IMR-90 (cell line): ENCODE data around the gene NTRK2. TPM values are rescaled to one million over a fixed set of nuclear protein-coding genes. Genes with fewer than 3 reads are reported as not detected.

Experiments
- ATAC-seq: fragments of 200-7000 bp; cut with Tn5 transposase; 2 replicates; pipeline ENCODE4 v1.9.1; 2020; ENCODE audit warnings: low read depth, mild to moderate bottlenecking, moderate library complexity
- BruUV-seq: library from RNA; stranded (reverse); fragments of 400-500 nt; replicated peaks from 2 replicates; lab custom pipeline; 2021; lab: Mats Ljungman, UMichigan
- CTCF ChIA-PET: fragments of 300-600 bp; formaldehyde crosslinking; extraction: SDS; loops from one replicate; lab custom pipeline; 2021; ENCODE audit warnings: antibody characterized with exemption; lab: Yijun Ruan, JAX
- POLR2A ChIA-PET: fragments of 300-600 bp; sonication (Branson Sonifier 250); formaldehyde crosslinking; loops from one replicate; lab custom pipeline; 2022; ENCODE audit warnings: antibody characterized with exemption; ENCODE audit not compliant: unreplicated experiment; lab: Charles Lee
- DNase-seq: peaks from one replicate; pipeline ENCODE4 v3.0.0; 2013
- H2AFZ ChIP-seq: replicated peaks from 2 replicates; pipeline ENCODE3; 2013; ENCODE audit warnings: low read length, mild to moderate bottlenecking; ENCODE audit not compliant: poor library complexity
- H2AK5ac ChIP-seq: 2 replicates; pipeline ENCODE4 v1.6.1; 2013; ENCODE audit warnings: low read depth, low read length, inconsistent platforms
- H2AK9ac ChIP-seq: replicated peaks from 2 replicates; pipeline ENCODE3; 2013; ENCODE audit warnings: mild to moderate bottlenecking, low read depth, low read length, moderate library complexity; ENCODE audit not compliant: poor library complexity
- H2BK120ac ChIP-seq: 2 replicates; pipeline ENCODE4 v1.6.1; 2013; ENCODE audit warnings: low read depth, low read length, inconsistent platforms
- H2BK15ac ChIP-seq: 3 replicates; pipeline ENCODE4 v1.6.1; 2013; ENCODE audit warnings: low read depth, low read length, inconsistent platforms
- H2BK20ac ChIP-seq: 2 replicates; pipeline ENCODE4 v1.6.1; 2013; ENCODE audit warnings: low read depth, mild to moderate bottlenecking, inconsistent platforms, low read length, moderate library complexity
- H2BK5ac ChIP-seq: 2 replicates; pipeline ENCODE4 v1.6.1; 2013; ENCODE audit warnings: mild to moderate bottlenecking, low read depth, low read length, inconsistent platforms; ENCODE audit not compliant: poor library complexity, severe bottlenecking
- H3K14ac ChIP-seq: replicated peaks from 2 replicates; pipeline ENCODE4 v1.6.1; 2013; ENCODE audit warnings: low read depth, low read length, inconsistent platforms
- H3K18ac ChIP-seq: 2 replicates; pipeline ENCODE4 v1.6.1; 2013; ENCODE audit warnings: low read depth, low read length, control low read depth
- H3K23ac ChIP-seq: 2 replicates; pipeline ENCODE4 v1.6.1; 2013; ENCODE audit warnings: low read depth, low read length, inconsistent platforms
- H3K27ac ChIP-seq: 2 replicates; pipeline ENCODE4 v1.5.1; 2013; ENCODE audit warnings: mild to moderate bottlenecking, control low read depth, low read length; ENCODE audit not compliant: insufficient read depth
- H3K27me3 ChIP-seq: 2 replicates; pipeline ENCODE4 v1.6.1; 2013; ENCODE audit warnings: low read length; ENCODE audit not compliant: control insufficient read depth, insufficient read depth
- H3K36me3 ChIP-seq: 2 replicates; pipeline ENCODE4 v1.6.1; 2013; ENCODE audit warnings: low read length, mixed read lengths; ENCODE audit not compliant: control insufficient read depth, insufficient read depth
- H3K4ac ChIP-seq: 2 replicates; pipeline ENCODE4 v1.6.1; 2013; ENCODE audit warnings: low read depth, low read length, inconsistent platforms
- H3K4me1 ChIP-seq: 2 replicates; pipeline ENCODE4 v1.6.1; 2013; ENCODE audit warnings: low read length, mixed read lengths; ENCODE audit not compliant: control insufficient read depth, insufficient read depth
- H3K4me2 ChIP-seq: 2 replicates; pipeline ENCODE4 v1.6.1; 2013; ENCODE audit warnings: low read depth, mild to moderate bottlenecking, control low read depth, low read length, moderate library complexity
- H3K4me3 ChIP-seq: 2 replicates; pipeline ENCODE4 v1.5.1; 2013; ENCODE audit warnings: low read depth, mild to moderate bottlenecking, control low read depth, low read length, moderate library complexity; ENCODE audit not compliant: insufficient read depth
- H3K56ac ChIP-seq: 2 replicates; pipeline ENCODE4 v1.6.1; 2013; ENCODE audit warnings: low read length, inconsistent platforms; ENCODE audit not compliant: insufficient read depth; ENCODE audit errors: extremely low read depth
- H3K79me1 ChIP-seq, 2 experiments: 2 replicates each; pipeline ENCODE4 v1.6.1; 2013; ENCODE audit warnings: low read length in 2 of 2, inconsistent platforms in 1 of 2, low read depth in 1 of 2
- H3K9ac ChIP-seq: 2 replicates; pipeline ENCODE4 v1.6.1; 2013; ENCODE audit warnings: low read depth, low read length, control low read depth
- H3K9me1 ChIP-seq: 2 replicates; pipeline ENCODE4 v1.6.1; 2013; ENCODE audit warnings: low read length, inconsistent platforms; ENCODE audit not compliant: insufficient read depth
- H3K9me3 ChIP-seq: 2 replicates; pipeline ENCODE4 v1.6.1; 2013; ENCODE audit warnings: low read length; ENCODE audit not compliant: control insufficient read depth, insufficient read depth
- H4K20me1 ChIP-seq: 2 replicates; pipeline ENCODE4 v1.6.1; 2013; ENCODE audit warnings: low read length, inconsistent platforms; ENCODE audit not compliant: insufficient read depth
- H4K5ac ChIP-seq: 2 replicates; pipeline ENCODE4 v1.6.1; 2013; ENCODE audit warnings: mild to moderate bottlenecking, low read depth, low read length, control low read depth
- H4K8ac ChIP-seq, 2 experiments: 2 replicates each; pipeline ENCODE4 v1.6.1; 2013; ENCODE audit warnings: low read depth in 2 of 2, low read length in 2 of 2, control low read depth in 1 of 2, inconsistent platforms in 1 of 2
- H4K91ac ChIP-seq: 2 replicates; pipeline ENCODE4 v1.6.1; 2013; ENCODE audit warnings: low read depth, low read length, inconsistent platforms; ENCODE audit not compliant: insufficient read depth
- BHLHE40 ChIP-seq: fragments of 150-350 bp; IDR thresholded peaks from 2 replicates; pipeline ENCODE4 v1.6.1; 2016; ENCODE audit warnings: mild to moderate bottlenecking, low read depth, low read length
- CEBPB ChIP-seq: IDR thresholded peaks from 2 replicates; pipeline ENCODE4 v1.6.1; 2012; ENCODE audit warnings: low read depth, low read length, improper control_type of control experiment
- CHD1 ChIP-seq: IDR thresholded peaks from 2 replicates; pipeline ENCODE4 v1.6.1; 2012; ENCODE audit warnings: low read depth, low read length, improper control_type of control experiment
- ELK1 ChIP-seq: fragments of 150-350 bp; IDR thresholded peaks from 2 replicates; pipeline ENCODE4 v1.6.1; 2016; ENCODE audit warnings: low read depth, mild to moderate bottlenecking, low read length, moderate library complexity, borderline replicate concordance
- FOS ChIP-seq: fragments of 150-350 bp; IDR thresholded peaks from 2 replicates; pipeline ENCODE4 v1.6.1; 2016; ENCODE audit warnings: low read depth, low read length
- MAFK ChIP-seq: IDR thresholded peaks from 2 replicates; pipeline ENCODE4 v1.6.1; 2012; ENCODE audit warnings: low read depth, low read length, improper control_type of control experiment
- MAZ ChIP-seq: IDR thresholded peaks from 2 replicates; pipeline ENCODE4 v1.6.1; 2012; ENCODE audit warnings: low read depth, mild to moderate bottlenecking, low read length, improper control_type of control experiment, moderate library complexity, borderline replicate concordance
- MXI1 ChIP-seq: IDR thresholded peaks from 2 replicates; pipeline ENCODE4 v1.6.1; 2012; ENCODE audit warnings: low read depth, mild to moderate bottlenecking, low read length, moderate library complexity, borderline replicate concordance
- NFE2L2 ChIP-seq: fragments of 150-350 bp; IDR thresholded peaks from 2 replicates; pipeline ENCODE4 v1.6.1; 2016; ENCODE audit warnings: low read depth, mild to moderate bottlenecking, low read length
- POLR2A ChIP-seq: IDR thresholded peaks from 2 replicates; pipeline ENCODE4 v1.6.1; 2012; ENCODE audit warnings: mild to moderate bottlenecking, low read depth, low read length
- RAD21 ChIP-seq: IDR thresholded peaks from 2 replicates; pipeline ENCODE4 v1.6.1; 2012; ENCODE audit warnings: low read length, improper control_type of control experiment
- RCOR1 ChIP-seq: IDR thresholded peaks from 2 replicates; pipeline ENCODE4 v1.6.1; 2012; ENCODE audit warnings: mild to moderate bottlenecking, low read length, improper control_type of control experiment; ENCODE audit not compliant: insufficient replicate concordance
- RFX5 ChIP-seq: IDR thresholded peaks from 2 replicates; pipeline ENCODE4 v1.8.0; 2012; ENCODE audit warnings: low read depth, mild to moderate bottlenecking, low read length, moderate library complexity
- SMC3 ChIP-seq: fragments of 150-350 bp; IDR thresholded peaks from 2 replicates; pipeline ENCODE4 v1.6.1; 2016; ENCODE audit warnings: low read depth, mild to moderate bottlenecking, antibody characterized with exemption, low read length, moderate library complexity
- WGBS, 2 experiments: methylation state at CpG; one replicate each; pipeline versions ENCODE4 v1.1.5 to v1.1.7; 2013; ENCODE audit warnings: missing lambda C conversion rate in 2 of 2; ENCODE audit not compliant: insufficient read length in 1 of 2; ENCODE audit errors: extremely low coverage in 2 of 2; 5-methylcytosine and 5-hydroxymethylcytosine counted together
- dilution Hi-C: fragments of 300-500 bp; cut with HindIII; formaldehyde crosslinking; loops from one replicate; pipeline ENCODE4 v1.14.3; 2018; ENCODE audit warnings: low sequenced_read_pairs; ENCODE audit not compliant: unreplicated experiment
- in situ Hi-C: fragments of 300-500 bp; cut with MboI; formaldehyde crosslinking; loops from 3 replicates; pipeline ENCODE4 v1.14.3; 2019; ENCODE audit warnings: low sequenced_read_pairs, inconsistent platforms, mixed read lengths
- intact Hi-C: fragments of 100-400 bp; cut with micrococcal nuclease; formaldehyde crosslinking; loops from 2 replicates; pipeline ENCODE4 v1.10.0; 2022
- polyA plus RNA-seq, 3 experiments: library from polyadenylated mRNA; depleted of rRNA; stranded (reverse); fragments of >200 nt; gene quantifications; 2 replicates each; pipeline ENCODE4 v1.2.3, GENCODE V29; 2012; ENCODE audit warnings: low replicate concordance in 1 of 3
- total RNA-seq: library from RNA; depleted of rRNA; stranded (reverse); fragments of >200 nt; gene quantifications from 2 replicates; pipeline ENCODE4 v1.2.3, GENCODE V29; 2012
- TF ChIP-seq, protein P1 (sequence below): fragments of 150-350 bp; IDR thresholded peaks from 2 replicates; pipeline ENCODE4 v1.6.1; 2017; ENCODE audit warnings: mild to moderate bottlenecking, antibody characterized with exemption, low read length, low read depth
- TF ChIP-seq, protein P2 (sequence below): conservative IDR thresholded peaks from 2 replicates; pipeline ENCODE4 v1.5.1; 2012; ENCODE audit warnings: mild to moderate bottlenecking, low read depth, low read length, improper control_type of control experiment

The NTRK2 gene
- total and polyA plus RNA-seq, 2 of the 4 experiments (the other 2 are of a cell fraction) = under 0.01 to 0.02 TPM

DNA sequence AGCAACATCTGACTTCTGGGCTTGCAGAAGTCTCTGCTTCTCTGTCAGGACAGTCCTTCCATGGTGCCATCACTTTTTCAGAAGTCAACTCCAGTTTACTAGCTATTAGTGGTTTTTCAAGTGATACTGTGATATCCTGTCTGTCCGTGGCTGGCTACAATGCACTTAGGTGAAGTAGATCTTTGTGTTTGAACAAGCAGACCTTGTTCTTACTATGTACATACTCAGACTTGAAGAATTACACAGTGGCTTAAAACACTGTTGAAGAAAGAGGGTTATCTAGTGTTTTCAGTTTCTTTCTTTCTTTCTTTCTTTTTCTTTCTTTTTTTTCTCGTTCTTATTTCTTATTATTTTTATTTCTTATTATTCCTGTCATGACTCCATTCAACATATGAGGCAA, 228.7 kb downstream of the NTRK2 start:
- H3K14ac ChIP-seq = no peak overlapping the region
- no peaks in the 10 kb centered on the region for H3K4me1 ChIP-seq
- TF ChIP-seq CHD1 = no peak
- no peak for TF ChIP-seq RAD21
- no peak for TF ChIP-seq POLR2A
- TF ChIP-seq, protein P1, sequence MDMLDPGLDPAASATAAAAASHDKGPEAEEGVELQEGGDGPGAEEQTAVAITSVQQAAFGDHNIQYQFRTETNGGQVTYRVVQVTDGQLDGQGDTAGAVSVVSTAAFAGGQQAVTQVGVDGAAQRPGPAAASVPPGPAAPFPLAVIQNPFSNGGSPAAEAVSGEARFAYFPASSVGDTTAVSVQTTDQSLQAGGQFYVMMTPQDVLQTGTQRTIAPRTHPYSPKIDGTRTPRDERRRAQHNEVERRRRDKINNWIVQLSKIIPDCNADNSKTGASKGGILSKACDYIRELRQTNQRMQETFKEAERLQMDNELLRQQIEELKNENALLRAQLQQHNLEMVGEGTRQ = no peak
- no peak for TF ChIP-seq MAZ
- TF ChIP-seq MAFK = no peak
- TF ChIP-seq FOS = no peak
- no peak for TF ChIP-seq CEBPB
- no peak for TF ChIP-seq RFX5
- TF ChIP-seq RCOR1 = no peak
- TF ChIP-seq BHLHE40 = no peak
- no peak for TF ChIP-seq MXI1
- no peak for TF ChIP-seq ELK1
- no peak for TF ChIP-seq SMC3
- TF ChIP-seq, protein P2, sequence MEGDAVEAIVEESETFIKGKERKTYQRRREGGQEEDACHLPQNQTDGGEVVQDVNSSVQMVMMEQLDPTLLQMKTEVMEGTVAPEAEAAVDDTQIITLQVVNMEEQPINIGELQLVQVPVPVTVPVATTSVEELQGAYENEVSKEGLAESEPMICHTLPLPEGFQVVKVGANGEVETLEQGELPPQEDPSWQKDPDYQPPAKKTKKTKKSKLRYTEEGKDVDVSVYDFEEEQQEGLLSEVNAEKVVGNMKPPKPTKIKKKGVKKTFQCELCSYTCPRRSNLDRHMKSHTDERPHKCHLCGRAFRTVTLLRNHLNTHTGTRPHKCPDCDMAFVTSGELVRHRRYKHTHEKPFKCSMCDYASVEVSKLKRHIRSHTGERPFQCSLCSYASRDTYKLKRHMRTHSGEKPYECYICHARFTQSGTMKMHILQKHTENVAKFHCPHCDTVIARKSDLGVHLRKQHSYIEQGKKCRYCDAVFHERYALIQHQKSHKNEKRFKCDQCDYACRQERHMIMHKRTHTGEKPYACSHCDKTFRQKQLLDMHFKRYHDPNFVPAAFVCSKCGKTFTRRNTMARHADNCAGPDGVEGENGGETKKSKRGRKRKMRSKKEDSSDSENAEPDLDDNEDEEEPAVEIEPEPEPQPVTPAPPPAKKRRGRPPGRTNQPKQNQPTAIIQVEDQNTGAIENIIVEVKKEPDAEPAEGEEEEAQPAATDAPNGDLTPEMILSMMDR = no peak
- no peak for TF ChIP-seq NFE2L2
- H3K4me3 ChIP-seq = no peak overlapping the region
- intact Hi-C loops = no loop called here
- H3K9me3 ChIP-seq = peaks cover 11% of the 10 kb centered on the region
- no peak overlapping the region for H2AFZ ChIP-seq
- no peak overlapping the region for H3K4me2 ChIP-seq
- H3K36me3 ChIP-seq = no peaks in the 10 kb centered on the region
- H3K9me1 ChIP-seq = no peaks in the 10 kb centered on the region
- no peak overlapping the region for H3K27ac ChIP-seq
- no peak overlapping the region for H3K18ac ChIP-seq
- H3K23ac ChIP-seq = no peak overlapping the region
- dilution Hi-C loops = no loop called here
- CTCF ChIA-PET = interaction anchor here (0.6 to 0.7 kb wide), 2 partner anchors 511 to 760 kb away, joined by 3 read pairs; no protein-coding TSS in a partner anchor
- H2BK120ac ChIP-seq = no peak overlapping the region
- ATAC-seq (no peak), DNase-seq (no peak)
- no peak overlapping the region for H3K9ac ChIP-seq
- no CpG with 5 or more reads among the region's 2 CpGs for WGBS, 2 experiments
- H2BK20ac ChIP-seq = no peak overlapping the region
- no peak overlapping the region for H3K56ac ChIP-seq
- H2AK9ac ChIP-seq = no peak overlapping the region
- no peak overlapping the region for H2BK15ac ChIP-seq
- H4K5ac ChIP-seq = no peak overlapping the region
- no peak overlapping the region for H2BK5ac ChIP-seq
- in situ Hi-C loops = no loop called here
- H3K79me1 ChIP-seq = no peaks in the 10 kb centered on the region
- H4K91ac ChIP-seq = no peak overlapping the region
- H4K8ac ChIP-seq = no peak overlapping the region
- no peak overlapping the region for H3K4ac ChIP-seq
- H3K27me3 ChIP-seq = no peaks in the 10 kb centered on the region
- no peak overlapping the region for H2AK5ac ChIP-seq
- no peaks in the 10 kb centered on the region for H4K20me1 ChIP-seq
- BruUV-seq = no TSS peak
- POLR2A ChIA-PET = no interaction called here
